HepG2 (cell line): ENCODE measurements around the gene RPL36. TPM values are rescaled to one million over a fixed set of nuclear protein-coding genes. Genes with fewer than 3 reads are reported as not detected.

Source experiments
- ATAC-seq: fragments of 200-7000 bp; cut with Tn5 transposase; 3 replicates; pipeline ENCODE4 v1.9.1; 2020; ENCODE audit warnings: mild to moderate bottlenecking, moderate library complexity
- BruUV-seq: library from RNA; stranded (reverse); fragments of 400-500 nt; replicated peaks from 2 replicates; lab custom pipeline; 2021; lab: Mats Ljungman, UMichigan
- CTCF ChIA-PET: fragments of 300-600 bp; formaldehyde crosslinking; extraction: SDS; loops from one replicate; lab custom pipeline; 2021; ENCODE audit warnings: low total read pairs, inconsistent platforms, low intra/inter-chr PET ratio; lab: Yijun Ruan, JAX
- POLR2A ChIA-PET: fragments of 350-600 bp; sonication (Branson Sonifier 250); formaldehyde crosslinking; loops from one replicate; lab custom pipeline; 2020; ENCODE audit warnings: antibody characterized with exemption, inconsistent platforms; lab: Yijun Ruan, JAX
- DNase-seq: peaks from one replicate; pipeline ENCODE4 v3.0.0-alpha.2; 2015; ENCODE audit warnings: low spot score
- FAIRE-seq: peaks from 3 replicates; lab custom pipeline; 2011; peaks lifted over from hg19 to GRCh38; lab: Jason Lieb, UNC
- H2AFZ ChIP-seq: one replicate; pipeline ENCODE4 v1.6.1; 2011; ENCODE audit warnings: low read length, inconsistent platforms
- H3K27ac ChIP-seq: fragments of 300-600 bp; 3 replicates; pipeline ENCODE4 v1.8.0; 2011; ENCODE audit warnings: mixed run types, mild to moderate bottlenecking, mixed read lengths, low read length, inconsistent platforms; ENCODE audit not compliant: insufficient read depth; ENCODE audit errors: extremely low read length
- H3K27me3 ChIP-seq, 2 experiments: fragments of 200-600 bp in 1 of 2; 2 replicates in 1 of 2; 3 replicates in 1 of 2; pipeline versions ENCODE4 v1.6.0 to v1.8.0; 2011; ENCODE audit warnings: low read length in 2 of 2, mild to moderate bottlenecking in 2 of 2, moderate library complexity in 2 of 2, inconsistent platforms in 1 of 2; ENCODE audit not compliant: insufficient read depth in 2 of 2, control insufficient read depth in 1 of 2
- H3K36me3 ChIP-seq, 2 experiments: fragments of 200-600 bp in 1 of 2; replicated peaks in 1 of 2; 2 replicates in 1 of 2; 3 replicates in 1 of 2; pipeline versions ENCODE4 v1.5.1 to v1.8.0; 2011; ENCODE audit warnings: low read length in 2 of 2, inconsistent platforms in 1 of 2; ENCODE audit not compliant: insufficient read depth in 2 of 2, control insufficient read depth in 1 of 2
- H3K4me1 ChIP-seq: 2 replicates; pipeline ENCODE4 v1.5.1; 2012; ENCODE audit warnings: low read length, inconsistent platforms; ENCODE audit not compliant: insufficient read depth
- H3K4me2 ChIP-seq: 2 replicates; pipeline ENCODE4 v1.6.0; 2011; ENCODE audit warnings: low read depth, low read length, inconsistent platforms
- H3K4me3 ChIP-seq, 3 experiments: fragments of 200-600 bp in 1 of 3; sonication (generic), shearing (Covaris generic) in 1 of 3; replicated peaks in 1 of 3; 2 replicates each; pipeline ENCODE4 v1.5.1; 2011 to 2016; ENCODE audit warnings: low read length in 3 of 3, inconsistent platforms in 2 of 3, low read depth in 2 of 3, mild to moderate bottlenecking in 2 of 3, control low read depth in 1 of 3, mixed read lengths in 1 of 3; ENCODE audit not compliant: insufficient read depth in 1 of 3
- H3K79me2 ChIP-seq: one replicate; pipeline ENCODE4 v1.6.1; 2011; ENCODE audit warnings: low read length, inconsistent platforms; ENCODE audit not compliant: insufficient read depth
- H3K9ac ChIP-seq: 2 replicates; pipeline ENCODE4 v1.6.0; 2011; ENCODE audit warnings: mild to moderate bottlenecking, low read depth, low read length, inconsistent platforms; ENCODE audit not compliant: insufficient read depth
- H3K9me3 ChIP-seq: 2 replicates; pipeline ENCODE4 v1.5.1; 2012; ENCODE audit warnings: mild to moderate bottlenecking, low read length
- H4K20me1 ChIP-seq: 2 replicates; pipeline ENCODE4 v1.6.0; 2011; ENCODE audit warnings: inconsistent platforms, mild to moderate bottlenecking, low read length, moderate library complexity; ENCODE audit not compliant: insufficient read depth
- AGO2 ChIP-seq: fragments of 200-400 bp; formaldehyde crosslinking; optimal IDR thresholded peaks from 2 replicates; pipeline ENCODE3; 2017; ENCODE audit warnings: mild to moderate bottlenecking, low read depth, low read length, moderate library complexity
- ELF4 ChIP-seq: sonication (generic); formaldehyde crosslinking; IDR thresholded peaks from 2 replicates; pipeline ENCODE4 v1.5.0; 2020; ENCODE audit warnings: missing genetic modification reagents, mild to moderate bottlenecking, moderate library complexity, borderline replicate concordance
- HNRNPK ChIP-seq: fragments of 200-400 bp; formaldehyde crosslinking; IDR thresholded peaks from 2 replicates; pipeline ENCODE4 v1.6.1; 2018; ENCODE audit warnings: low read length, low read depth, moderate library complexity, mild to moderate bottlenecking; ENCODE audit not compliant: poor library complexity, severe bottlenecking
- HNRNPUL1 ChIP-seq: fragments of 200-400 bp; formaldehyde crosslinking; IDR thresholded peaks from 2 replicates; pipeline ENCODE4 v1.6.1; 2017; ENCODE audit warnings: low read depth, mild to moderate bottlenecking, low read length, moderate library complexity
- MYC ChIP-seq: sonication (generic); formaldehyde crosslinking; IDR thresholded peaks from 2 replicates; pipeline ENCODE4 v1.9.0; 2021; ENCODE audit warnings: missing genetic modification reagents, borderline replicate concordance
- POLR2A ChIP-seq, 2 experiments: IDR thresholded peaks; 2 replicates each; pipeline ENCODE4 v1.6.1; 2011; ENCODE audit warnings: low read depth in 2 of 2, low read length in 2 of 2, mild to moderate bottlenecking in 1 of 2, moderate library complexity in 1 of 2; ENCODE audit not compliant: insufficient read depth in 1 of 2
- POLR2G ChIP-seq: fragments of 200-400 bp; formaldehyde crosslinking; IDR thresholded peaks from 2 replicates; pipeline ENCODE4 v1.6.1; 2018; ENCODE audit warnings: mild to moderate bottlenecking, low read depth, low read length, moderate library complexity
- RBFOX2 ChIP-seq: fragments of 200-400 bp; formaldehyde crosslinking; IDR thresholded peaks from 2 replicates; pipeline ENCODE4 v1.6.1; 2017; ENCODE audit warnings: low read depth, mild to moderate bottlenecking, low read length
- RBM22 ChIP-seq: fragments of 200-400 bp; formaldehyde crosslinking; optimal IDR thresholded peaks from 2 replicates; pipeline ENCODE3; 2017; ENCODE audit warnings: mild to moderate bottlenecking, low read length, moderate library complexity
- SYNCRIP ChIP-seq: fragments of 200-400 bp; formaldehyde crosslinking; IDR thresholded peaks from 2 replicates; pipeline ENCODE4 v1.6.1; 2018; ENCODE audit warnings: mild to moderate bottlenecking, low read depth, low read length; ENCODE audit not compliant: insufficient read depth
- ZNF10 ChIP-seq: sonication (generic); formaldehyde crosslinking; IDR thresholded peaks from 2 replicates; pipeline ENCODE4 v1.4.0; 2020; ENCODE audit warnings: mild to moderate bottlenecking, low read depth, missing genetic modification reagents, borderline replicate concordance
- ZNF781 ChIP-seq: sonication (generic); formaldehyde crosslinking; IDR thresholded peaks from 2 replicates; pipeline ENCODE4 v1.5.1; 2020; ENCODE audit warnings: borderline replicate concordance, mild to moderate bottlenecking, missing genetic modification reagents; ENCODE audit errors: not compliant biosample characterization
- ZSCAN21 ChIP-seq: sonication (generic); formaldehyde crosslinking; IDR thresholded peaks from 2 replicates; pipeline ENCODE4 v1.8.0; 2022; ENCODE audit warnings: mild to moderate bottlenecking, missing genetic modification reagents, moderate library complexity, borderline replicate concordance
- WGBS: methylation state at CpG from one replicate; pipeline ENCODE4 v1.1.6; 2017; ENCODE audit warnings: low lambda C conversion rate; 5-methylcytosine and 5-hydroxymethylcytosine counted together
- in situ Hi-C: cut with HindIII; loops from 2 replicates; pipeline ENCODE4 v1.10.0; 2017; ENCODE audit warnings: low pct_unique_long_range_greater_than_20kb; ENCODE audit not compliant: extremely low pct_ligation_motif_present
- intact Hi-C: fragments of 100-400 bp; cut with micrococcal nuclease; formaldehyde crosslinking; loops from one replicate; pipeline ENCODE4 v1.10.0; 2022; ENCODE audit not compliant: unreplicated experiment
- polyA plus RNA-seq, 8 experiments: library from polyadenylated mRNA; depleted of rRNA in 3 of 8; stranded (reverse) in 7 of 8; unstranded in 1 of 8; fragments of >200 nt; fragmentation: Illumina TruSeq in 4 of 8; extraction: Trizol in 4 of 8; gene quantifications; 2 replicates each; pipeline versions ENCODE4 v1.2.1 to v1.2.3, GENCODE V29; 2011 to 2016; ENCODE audit warnings: low read depth in 4 of 8, missing spikeins in 1 of 8, mixed read lengths in 1 of 8; ENCODE audit not compliant: insufficient read depth in 1 of 8
- total RNA-seq, 5 experiments: library from RNA; depleted of rRNA; stranded (reverse); fragments of >200 nt; fragmentation: Illumina TruSeq; extraction: Trizol; gene quantifications; 2 replicates each; pipeline ENCODE4 v1.2.3, GENCODE V29; 2016; ENCODE audit warnings: low read depth in 1 of 5
- TF ChIP-seq, protein P1 (sequence below): sonication (generic); formaldehyde crosslinking; IDR thresholded peaks from 2 replicates; pipeline ENCODE4 v1.4.0; 2020; ENCODE audit warnings: missing genetic modification reagents

The RPL36 gene
- total and polyA plus RNA-seq, 2 of the 13 experiments (the other 11 are each of a cell fraction or from before 2014, with no cell fraction given) = 706 to 740 TPM

DNA sequence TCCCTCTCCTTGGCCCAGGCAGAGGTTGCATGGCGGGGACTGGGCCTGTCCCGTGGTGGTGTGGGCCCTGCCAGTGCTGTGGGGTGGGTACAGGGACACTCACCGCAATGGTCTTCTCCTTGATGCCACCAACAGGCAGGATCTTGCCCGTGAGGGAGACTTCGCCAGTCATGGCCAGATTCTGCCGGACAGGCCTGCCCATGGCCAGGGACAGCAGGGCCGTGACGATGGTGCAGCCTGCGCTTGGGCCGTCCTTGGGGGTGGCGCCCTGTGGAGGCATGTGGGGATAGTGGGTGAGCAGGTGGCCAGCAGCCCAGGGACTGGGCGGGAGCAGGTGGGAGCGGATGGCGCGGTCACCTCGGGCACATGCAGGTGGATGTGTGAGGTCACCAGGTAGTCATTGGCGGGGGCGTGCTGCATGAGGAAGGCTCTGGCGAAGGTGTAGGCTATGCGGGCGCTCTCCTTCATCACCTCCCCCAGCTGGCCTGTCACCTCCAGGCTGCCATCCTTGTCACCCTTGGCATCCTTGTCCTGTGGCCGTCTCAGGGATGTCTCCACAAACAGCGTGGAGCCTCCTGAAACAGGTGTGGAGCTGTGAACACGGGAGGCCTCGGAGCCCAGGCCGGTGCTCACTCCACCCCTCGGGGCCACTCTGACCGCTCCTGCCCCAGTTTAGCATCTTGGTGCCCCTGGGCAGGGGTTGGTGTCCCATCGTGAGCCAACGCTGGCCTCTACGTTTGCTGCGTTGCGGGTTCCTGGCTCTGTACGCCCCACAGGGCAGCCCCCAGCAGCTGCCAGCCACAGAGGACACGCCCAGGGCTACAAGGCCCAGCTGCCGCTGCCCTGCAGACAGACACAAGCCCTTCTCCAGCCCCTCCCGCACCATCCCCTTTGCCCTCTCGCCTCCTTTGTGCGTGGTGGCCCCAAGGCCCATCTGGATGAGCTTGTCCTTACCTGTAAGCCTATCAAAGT lies 3.4 kb downstream of the RPL36 start (continued):
- no peak for TF ChIP-seq ZSCAN21

DNA sequence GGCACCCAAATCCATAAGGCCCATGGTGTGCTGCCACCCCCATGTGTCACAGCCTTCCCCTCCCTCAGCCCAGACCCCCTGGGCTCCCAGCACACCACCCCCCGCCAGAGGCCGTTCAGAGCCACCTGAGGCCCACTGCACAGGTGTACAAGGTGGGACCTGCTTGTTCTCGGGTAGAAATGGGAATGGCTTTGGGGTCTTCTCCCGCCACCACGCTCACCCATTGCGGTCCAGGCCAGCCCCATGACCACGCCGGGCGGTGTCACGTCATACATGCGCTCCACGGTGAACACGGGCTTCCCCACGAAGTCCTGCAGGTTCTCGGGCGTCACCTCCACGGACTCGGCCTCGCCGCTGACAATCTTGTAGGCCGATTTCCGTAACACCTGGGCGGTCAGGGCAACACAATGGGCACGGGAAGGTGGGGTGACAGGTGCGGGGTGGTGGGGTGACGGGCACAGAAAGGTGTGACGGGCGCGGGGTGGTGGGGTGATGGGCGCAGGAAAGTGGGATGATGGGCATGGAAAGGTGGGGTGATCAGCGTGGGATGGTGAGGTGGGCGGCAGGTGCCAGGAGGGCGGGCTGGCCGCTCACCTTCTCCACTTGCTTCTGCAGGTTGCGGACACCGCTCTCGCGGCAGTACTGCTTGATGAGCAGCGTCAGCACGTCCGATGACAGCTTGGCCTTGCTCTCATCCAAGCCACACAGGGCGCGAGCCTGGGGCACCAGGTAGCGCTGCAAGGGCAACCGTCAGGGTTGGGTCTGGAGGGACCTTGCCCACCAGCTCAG lies 4.3 kb downstream of the RPL36 start:
- ATAC-seq (no peak), DNase-seq (no peak), FAIRE-seq (no peak)
- WGBS = 95% methylated on average over 33 of the region's 45 CpGs
- peaks cover 14% of the 10 kb centered on the region; the same call in 1 of the 2 replicates for H3K4me1 ChIP-seq
- no peaks in the 10 kb centered on the region; a peak in 1 of 5 replicates for H3K27me3 ChIP-seq
- H3K9ac ChIP-seq = no peak overlapping the region
- H4K20me1 ChIP-seq = peaks cover 38% of the 10 kb centered on the region
- H3K36me3 ChIP-seq = peaks cover 32 to 74% of the 10 kb centered on the region in 2 experiments
- peaks cover 35% of the 10 kb centered on the region for H3K79me2 ChIP-seq
- no peak overlapping the region for H2AFZ ChIP-seq
- no peak overlapping the region for H3K4me3 ChIP-seq
- no peak overlapping the region for H3K27ac ChIP-seq
- ChIA-PET POLR2A (interaction anchor here (0.7 kb wide), 1 partner anchor 24 kb away, joined by 4 read pairs; no protein-coding TSS in a partner anchor), CTCF (no interaction called here)
- in situ Hi-C loops = no loop called here
- no peak overlapping the region for H3K4me2 ChIP-seq
- H3K9me3 ChIP-seq = no peaks in the 10 kb centered on the region
- intact Hi-C loops = no loop called here
- no TSS peak for BruUV-seq
- TF ChIP-seq HNRNPK = peak; percentile 46
- TF ChIP-seq ZNF781 (CRISPR knock-in tag) = no peak
- no peak for TF ChIP-seq SYNCRIP
- peak; percentile 13; the same call in 1 of the 2 replicates for TF ChIP-seq POLR2G
- peak; percentile 60 for TF ChIP-seq AGO2
- TF ChIP-seq, protein P1, sequence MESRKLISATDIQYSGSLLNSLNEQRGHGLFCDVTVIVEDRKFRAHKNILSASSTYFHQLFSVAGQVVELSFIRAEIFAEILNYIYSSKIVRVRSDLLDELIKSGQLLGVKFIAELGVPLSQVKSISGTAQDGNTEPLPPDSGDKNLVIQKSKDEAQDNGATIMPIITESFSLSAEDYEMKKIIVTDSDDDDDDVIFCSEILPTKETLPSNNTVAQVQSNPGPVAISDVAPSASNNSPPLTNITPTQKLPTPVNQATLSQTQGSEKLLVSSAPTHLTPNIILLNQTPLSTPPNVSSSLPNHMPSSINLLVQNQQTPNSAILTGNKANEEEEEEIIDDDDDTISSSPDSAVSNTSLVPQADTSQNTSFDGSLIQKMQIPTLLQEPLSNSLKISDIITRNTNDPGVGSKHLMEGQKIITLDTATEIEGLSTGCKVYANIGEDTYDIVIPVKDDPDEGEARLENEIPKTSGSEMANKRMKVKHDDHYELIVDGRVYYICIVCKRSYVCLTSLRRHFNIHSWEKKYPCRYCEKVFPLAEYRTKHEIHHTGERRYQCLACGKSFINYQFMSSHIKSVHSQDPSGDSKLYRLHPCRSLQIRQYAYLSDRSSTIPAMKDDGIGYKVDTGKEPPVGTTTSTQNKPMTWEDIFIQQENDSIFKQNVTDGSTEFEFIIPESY = peak; percentile 70; the same call in 1 of the 2 replicates
- peak in 1 of 2 experiments; percentile 47; a peak in 3 of 4 replicates for TF ChIP-seq POLR2A (IDR thresholded peaks at IDR 0.05; ENCODE audit: insufficient read depth in 1 of 2, low read depth in 2 of 2, low read length in 2 of 2)
- TF ChIP-seq MYC = 0 out of 2 replicates have a peak, but pooled peaks have one; percentile 17
- no peak for TF ChIP-seq ELF4 (CRISPR knock-in tag)
- peak; percentile 52 for TF ChIP-seq RBM22
- no peak for TF ChIP-seq HNRNPUL1
- TF ChIP-seq ZNF10 (CRISPR knock-in tag) = no peak
- peak; percentile 68 for TF ChIP-seq RBFOX2
